Nephron (organoid): ENCODE results near the gene SIGLEC8.

Experiments used
- H3K27ac Mint-ChIP-seq, 3 experiments: 2 replicates each; pipeline ENCODE4 v1.8.0; 2020; ENCODE audit warnings: mixed read lengths in 3 of 3, mild to moderate bottlenecking in 2 of 3, moderate library complexity in 1 of 3
- H3K27me3 Mint-ChIP-seq: 2 replicates; pipeline ENCODE4 v1.8.0; 2021; ENCODE audit warnings: low read depth, mild to moderate bottlenecking, moderate library complexity, mixed read lengths
- H3K36me3 Mint-ChIP-seq: 2 replicates; pipeline ENCODE4 v1.8.0; 2020; ENCODE audit warnings: low read depth, mixed read lengths
- H3K4me1 Mint-ChIP-seq: 2 replicates; pipeline ENCODE4 v1.8.0; 2020; ENCODE audit warnings: mixed read lengths
- H3K4me3 Mint-ChIP-seq, 3 experiments: 2 replicates each; pipeline ENCODE4 v1.8.0; 2020; ENCODE audit warnings: mild to moderate bottlenecking in 3 of 3, mixed read lengths in 3 of 3, moderate library complexity in 2 of 3
- H3K9me3 Mint-ChIP-seq: 2 replicates; pipeline ENCODE4 v1.8.0; 2020; ENCODE audit warnings: mixed read lengths
- TF ChIP-seq, protein P1 (sequence below), 3 experiments: fragments of 200-600 bp; sonication (generic); IDR thresholded peaks; one replicate each; pipeline ENCODE4 v1.5.0; 2021; ENCODE audit warnings: antibody characterized with exemption in 3 of 3; ENCODE audit not compliant: unreplicated experiment in 3 of 3

SIGLEC8 gene

DNA sequence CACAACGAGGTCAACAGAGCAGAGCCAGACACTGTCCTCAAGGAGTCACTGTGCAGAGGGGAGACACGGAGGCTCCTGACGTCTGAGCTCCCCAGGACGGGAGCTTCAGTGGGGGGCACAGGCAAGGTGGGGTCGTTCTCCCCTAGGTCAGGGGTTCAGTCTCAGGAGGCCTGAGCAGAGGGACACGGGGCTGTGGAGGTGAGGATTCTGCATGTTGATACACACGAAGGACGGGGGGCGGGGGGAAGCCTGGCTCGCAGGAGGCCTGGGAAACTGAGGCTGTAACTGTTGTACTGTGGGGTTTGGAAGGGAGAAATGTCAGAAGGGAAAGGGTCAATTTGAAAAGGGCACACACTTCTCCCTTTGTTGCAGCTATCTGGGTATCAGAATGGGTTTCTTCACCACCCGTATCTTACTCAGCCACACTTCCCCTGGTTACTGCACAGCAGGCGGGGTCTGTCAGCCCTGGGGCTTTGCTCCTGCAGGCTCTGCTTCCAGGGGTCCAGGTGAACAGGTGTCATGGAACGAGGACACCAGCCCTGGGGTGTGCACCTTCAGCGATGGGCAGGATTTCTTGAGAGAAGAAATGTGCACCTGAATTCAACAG, 748 bp upstream of the SIGLEC8 start:
- Mint-ChIP-seq H3K4me3 (no peak overlapping the region), H3K27ac (no peak overlapping the region), H3K9me3 (no peaks in the 10 kb centered on the region), H3K4me1 (no peaks in the 10 kb centered on the region), H3K27me3 (peaks cover 31% of the 10 kb centered on the region), H3K36me3 (no peaks in the 10 kb centered on the region)
- TF ChIP-seq, protein P1, sequence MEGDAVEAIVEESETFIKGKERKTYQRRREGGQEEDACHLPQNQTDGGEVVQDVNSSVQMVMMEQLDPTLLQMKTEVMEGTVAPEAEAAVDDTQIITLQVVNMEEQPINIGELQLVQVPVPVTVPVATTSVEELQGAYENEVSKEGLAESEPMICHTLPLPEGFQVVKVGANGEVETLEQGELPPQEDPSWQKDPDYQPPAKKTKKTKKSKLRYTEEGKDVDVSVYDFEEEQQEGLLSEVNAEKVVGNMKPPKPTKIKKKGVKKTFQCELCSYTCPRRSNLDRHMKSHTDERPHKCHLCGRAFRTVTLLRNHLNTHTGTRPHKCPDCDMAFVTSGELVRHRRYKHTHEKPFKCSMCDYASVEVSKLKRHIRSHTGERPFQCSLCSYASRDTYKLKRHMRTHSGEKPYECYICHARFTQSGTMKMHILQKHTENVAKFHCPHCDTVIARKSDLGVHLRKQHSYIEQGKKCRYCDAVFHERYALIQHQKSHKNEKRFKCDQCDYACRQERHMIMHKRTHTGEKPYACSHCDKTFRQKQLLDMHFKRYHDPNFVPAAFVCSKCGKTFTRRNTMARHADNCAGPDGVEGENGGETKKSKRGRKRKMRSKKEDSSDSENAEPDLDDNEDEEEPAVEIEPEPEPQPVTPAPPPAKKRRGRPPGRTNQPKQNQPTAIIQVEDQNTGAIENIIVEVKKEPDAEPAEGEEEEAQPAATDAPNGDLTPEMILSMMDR (IDR thresholded peaks at IDR 0.05; ENCODE audit: unreplicated experiment in 3 of 3), result no peak

DNA sequence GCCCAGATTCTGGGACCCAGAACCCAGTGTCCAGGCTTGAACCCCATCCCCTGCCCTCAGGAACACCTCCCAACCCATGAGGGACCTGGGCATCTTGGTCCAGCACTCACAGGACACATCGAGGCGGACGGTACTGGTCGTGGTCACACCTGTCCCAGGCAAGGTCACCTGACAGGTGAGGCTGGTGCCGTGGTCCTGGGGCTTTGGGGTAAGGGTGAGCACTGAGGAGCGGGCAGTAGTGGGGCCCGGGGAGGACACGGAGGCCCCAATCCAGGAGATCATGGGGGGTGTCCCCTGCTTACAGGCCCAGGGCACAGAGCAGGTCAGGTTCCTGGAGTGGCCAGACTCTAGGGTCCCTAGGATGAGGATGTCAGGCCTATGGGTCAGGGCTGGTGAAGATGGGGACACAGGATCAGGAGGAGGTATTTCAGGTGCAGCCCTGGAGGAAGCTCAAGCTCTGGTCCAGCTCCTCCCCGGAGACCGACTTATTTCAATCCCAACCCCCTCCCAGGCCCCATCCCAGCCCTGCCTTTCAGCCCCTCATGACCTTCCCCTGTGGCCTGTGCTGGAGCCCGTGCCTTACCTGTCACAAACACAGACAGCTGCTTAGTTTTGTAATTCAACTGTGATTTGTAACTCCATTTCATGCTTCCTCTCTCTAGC, 772 bp downstream of the SIGLEC8 start:
- Mint-ChIP-seq H3K4me3 (no peak overlapping the region), H3K4me1 (no peaks in the 10 kb centered on the region), H3K27ac (no peak overlapping the region), H3K27me3 (peaks cover 20% of the 10 kb centered on the region), H3K9me3 (peaks cover 5% of the 10 kb centered on the region), H3K36me3 (no peaks in the 10 kb centered on the region)
- TF ChIP-seq, protein P1 (IDR thresholded peaks at IDR 0.05; ENCODE audit: unreplicated experiment in 3 of 3), result no peak

DNA sequence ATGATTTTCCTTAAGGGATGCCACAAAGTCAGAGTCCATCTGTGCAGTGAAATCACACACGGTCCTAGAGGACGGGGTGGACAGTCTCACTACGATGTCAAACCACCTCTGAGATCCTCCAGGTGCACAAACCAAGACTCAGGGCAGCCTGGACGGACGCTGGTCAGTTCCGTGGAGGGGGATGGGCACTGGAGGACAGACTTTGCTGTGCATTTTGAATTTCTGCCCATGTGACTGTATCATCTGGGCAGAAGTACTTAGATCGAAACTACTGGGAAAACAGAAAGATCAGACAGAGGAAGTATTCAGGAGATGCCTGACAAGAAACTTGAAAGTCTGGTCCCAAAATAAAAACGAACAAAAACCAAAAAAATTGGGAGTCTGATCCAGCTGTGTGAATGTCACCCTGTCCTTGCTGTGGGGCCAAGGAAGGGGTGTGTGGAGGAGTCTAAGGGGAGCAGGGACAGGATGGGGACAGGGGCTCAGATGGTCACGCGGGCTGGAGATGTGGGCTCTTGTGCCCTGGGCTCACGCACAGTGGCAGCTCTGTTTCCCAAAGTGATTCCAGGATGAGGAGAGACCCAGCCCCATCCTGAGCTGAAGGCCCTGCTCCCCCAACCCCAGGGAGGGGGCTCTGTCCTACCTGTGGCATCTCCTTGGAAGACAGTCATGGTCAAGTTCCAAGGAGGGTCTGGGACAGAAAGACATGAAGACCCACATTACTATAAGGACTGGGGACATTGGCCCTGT, 1.5 kb downstream of the SIGLEC8 start:
- peaks cover 5% of the 10 kb centered on the region for H3K9me3 Mint-ChIP-seq
- H3K4me3 Mint-ChIP-seq, result no peak overlapping the region
- TF ChIP-seq, protein P1 (IDR thresholded peaks at IDR 0.05; ENCODE audit: unreplicated experiment in 3 of 3), result no peak
- no peaks in the 10 kb centered on the region for H3K36me3 Mint-ChIP-seq
- peaks cover 16% of the 10 kb centered on the region for H3K27me3 Mint-ChIP-seq
- H3K27ac Mint-ChIP-seq, result no peak overlapping the region
- H3K4me1 Mint-ChIP-seq, result no peaks in the 10 kb centered on the region

DNA sequence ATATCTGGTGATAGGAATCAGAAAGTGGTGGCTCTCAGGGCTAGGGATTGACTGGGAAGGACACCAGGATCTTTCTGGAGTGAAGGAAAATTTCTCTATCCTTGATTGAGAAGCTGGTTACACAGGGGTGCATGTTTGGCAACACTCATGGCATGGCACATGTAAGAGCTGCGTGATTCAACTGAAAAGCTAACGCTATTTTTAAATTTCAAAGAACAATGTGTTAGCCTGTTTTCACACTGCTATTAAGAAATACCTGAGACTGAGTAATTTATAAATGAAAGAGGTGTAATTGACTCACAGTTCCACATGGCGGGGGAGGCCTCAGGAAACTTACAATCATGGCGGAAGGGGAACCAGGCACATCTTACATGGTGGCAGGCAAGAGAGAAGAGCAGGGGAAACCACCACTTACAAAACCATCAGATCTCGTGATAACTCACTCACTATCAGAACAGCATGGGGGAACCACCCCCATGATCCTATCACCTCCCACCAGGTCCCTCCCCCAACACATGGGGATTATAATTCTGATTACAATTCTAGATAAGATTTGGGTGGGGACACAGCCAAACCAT, 7.4 kb downstream of the SIGLEC8 start:
- Mint-ChIP-seq H3K4me3 (no peak overlapping the region), H3K27ac (no peak overlapping the region), H3K9me3 (peaks cover 12% of the 10 kb centered on the region), H3K36me3 (no peaks in the 10 kb centered on the region), H3K27me3 (peaks cover 11% of the 10 kb centered on the region), H3K4me1 (no peaks in the 10 kb centered on the region)
- TF ChIP-seq, protein P1 (IDR thresholded peaks at IDR 0.05; ENCODE audit: unreplicated experiment in 3 of 3), result no peak

DNA sequence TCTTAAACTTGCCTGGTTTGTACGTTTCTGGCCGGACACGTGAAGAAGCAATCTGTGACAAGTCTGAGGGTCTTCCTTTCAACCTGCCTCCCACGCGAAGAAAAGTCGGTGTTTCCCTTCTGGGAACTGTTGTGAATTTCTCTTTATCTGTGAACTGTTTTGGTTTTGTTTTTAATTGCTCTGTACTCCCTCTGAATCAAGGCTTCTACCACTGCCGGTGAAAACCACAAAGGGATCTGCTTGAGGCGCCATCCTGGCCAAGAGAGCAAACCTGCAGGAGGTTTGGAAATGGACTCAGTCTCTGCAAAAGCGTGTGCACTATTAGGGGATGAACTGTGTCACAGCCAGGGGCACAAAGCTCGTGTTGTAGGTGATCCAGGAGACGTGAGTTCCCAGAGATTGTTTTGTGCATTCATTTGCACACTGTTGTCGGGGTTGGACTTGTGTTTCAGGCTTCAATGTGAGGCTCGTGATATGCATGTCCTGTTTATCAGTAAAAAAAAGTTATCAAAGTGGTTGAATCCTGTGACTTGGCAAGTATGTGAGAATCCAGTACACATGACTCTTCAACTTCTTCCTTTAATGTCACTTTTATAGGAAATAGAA, 9.7 kb downstream of the SIGLEC8 start:
- Mint-ChIP-seq H3K9me3 (peaks cover 7% of the 10 kb centered on the region), H3K27me3 (peaks cover 11% of the 10 kb centered on the region), H3K36me3 (no peaks in the 10 kb centered on the region), H3K4me3 (no peak overlapping the region), H3K4me1 (no peaks in the 10 kb centered on the region), H3K27ac (no peak overlapping the region)
- TF ChIP-seq, protein P1 (IDR thresholded peaks at IDR 0.05; ENCODE audit: unreplicated experiment in 3 of 3), result no peak
